Activated CD4-positive, alpha-beta T cell treated with anti-CD3 and anti-CD28 coated beads, Interleukin-2, Interleukin-4, amounts not matched to agents 100 ng/mL and 50 ng/mL, durations not matched to agents 16 hours and 8 hours (primary cell): ENCODE data around the gene CERKL.

ENCODE experiments used
- DNase-seq: peaks from one replicate; pipeline ENCODE4 v3.0.0-alpha.2; 2020; ENCODE audit warnings: low spot score

Gene CERKL

DNA sequence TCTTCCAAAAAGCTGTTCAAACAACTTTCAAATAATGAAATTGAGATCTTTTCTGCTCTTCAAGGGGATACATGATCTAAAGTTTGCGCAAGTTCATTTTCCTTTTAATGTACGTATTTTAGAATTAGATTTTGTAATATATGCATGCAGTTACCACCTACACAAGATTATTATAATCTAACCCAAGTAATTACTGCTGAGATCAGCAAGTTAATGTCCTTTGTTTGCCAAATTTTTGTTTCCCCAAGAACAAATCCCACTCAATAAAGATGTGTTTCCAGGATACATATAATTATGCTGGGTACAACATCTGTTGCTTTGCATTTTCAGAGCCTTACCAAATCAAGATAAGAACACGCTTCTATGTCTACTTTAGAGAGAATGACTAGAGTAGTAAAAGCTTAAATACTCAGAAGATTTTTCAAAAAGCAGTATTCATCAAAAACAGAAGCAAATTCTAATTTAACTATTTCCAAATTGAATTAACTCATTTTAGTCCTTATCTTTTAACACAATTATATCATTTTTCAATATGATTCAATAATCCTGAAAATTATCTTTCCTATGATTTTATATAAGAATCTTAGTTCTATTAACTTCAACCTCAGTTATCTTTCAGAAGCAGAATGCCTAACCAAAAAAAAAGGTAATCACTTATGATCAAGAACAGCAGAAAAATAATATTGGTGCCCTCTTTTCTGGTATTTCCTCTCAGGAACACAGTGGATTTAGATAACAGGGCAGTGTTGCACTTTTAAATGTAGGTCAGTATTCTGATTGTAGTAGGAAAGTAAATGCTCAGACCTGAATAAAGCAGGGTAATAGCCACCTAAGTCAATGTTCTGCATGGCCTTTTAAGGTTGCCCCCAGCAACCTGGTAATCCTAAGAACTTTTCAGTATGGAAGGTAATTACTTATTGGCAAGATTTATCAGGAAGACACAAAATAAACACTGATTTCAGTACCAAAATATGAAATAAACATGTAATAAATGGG lies 28.0 kb downstream of the CERKL start:
- DNase-seq, result no peak

DNA sequence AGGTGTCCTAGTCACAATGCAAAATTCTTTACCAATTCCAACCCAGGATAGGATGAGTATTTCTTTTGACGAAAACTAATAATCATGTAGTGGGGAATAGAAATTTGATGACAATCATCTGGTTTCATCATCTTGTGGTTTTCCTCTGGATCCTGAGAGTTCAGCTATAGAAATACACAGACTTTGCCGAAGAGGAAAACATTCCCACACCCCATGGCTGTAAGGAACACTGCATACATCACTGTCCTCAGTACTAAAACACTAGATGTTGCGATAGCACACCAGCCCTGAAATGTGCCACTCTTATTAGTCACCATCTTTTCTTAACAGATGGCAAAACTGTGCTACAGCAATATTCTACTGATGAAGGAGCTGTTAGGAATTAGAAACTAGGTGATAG lies 29.4 kb downstream of the CERKL start:
- DNase-seq, result no peak

DNA sequence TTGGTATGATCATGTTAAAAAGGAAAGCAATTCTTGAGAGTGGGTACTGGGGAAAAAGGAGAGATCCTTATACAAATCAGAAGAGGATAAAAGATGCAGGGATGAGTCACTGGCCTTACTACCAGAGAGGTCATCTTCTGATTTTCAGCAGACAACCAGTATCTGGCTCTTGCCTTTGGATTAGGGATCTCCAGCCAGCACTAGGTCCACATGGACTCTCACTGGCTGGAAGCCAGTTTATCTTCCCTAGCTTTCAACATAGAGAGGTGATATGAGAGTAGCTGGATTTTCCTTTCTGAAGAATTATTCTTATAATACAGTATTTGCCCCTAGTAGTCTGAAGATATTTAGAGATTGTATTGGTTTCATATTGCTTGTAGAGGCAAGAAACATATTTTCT lies 30.2 kb downstream of the CERKL start:
- no peak for DNase-seq

- DNase-seq, result no peak
These were observed 33.7 kb downstream of the CERKL start for GRCh38 chr2:181623159-181623558.

DNA sequence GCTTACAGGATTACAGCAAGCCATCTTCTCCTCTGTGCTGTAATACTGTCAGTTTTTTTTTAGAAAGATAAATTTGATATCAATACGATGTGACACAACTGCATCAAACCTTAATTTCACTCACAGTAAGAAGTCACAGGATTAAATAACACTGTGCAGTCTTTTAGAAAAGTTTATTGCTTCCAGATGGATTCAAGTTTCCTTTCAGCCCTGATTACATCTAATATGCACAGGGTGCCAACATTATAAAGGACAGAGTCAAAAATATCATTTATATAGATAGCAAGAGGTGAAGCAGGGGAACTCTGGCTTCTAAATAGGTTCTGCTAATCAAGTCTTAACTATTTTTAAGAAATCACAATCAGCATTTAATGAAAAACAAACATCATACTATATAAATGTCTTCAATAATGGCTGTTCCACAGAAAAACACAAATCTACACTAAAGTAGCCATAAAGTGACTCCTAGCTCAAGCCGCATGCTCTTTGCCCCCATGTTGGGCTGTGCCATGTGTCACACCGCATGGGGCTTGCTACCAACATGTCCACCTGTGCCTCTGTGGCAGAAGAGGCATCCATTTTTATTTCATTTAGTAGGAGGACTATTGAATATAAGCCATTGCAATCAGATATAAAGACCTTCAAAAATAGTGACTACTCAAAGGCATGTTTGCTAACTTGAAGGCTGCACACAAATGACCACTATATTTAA lies 35.0 kb downstream of the CERKL start:
- no peak for DNase-seq

GRCh38 chr2:181619516-181619915 lies 37.4 kb downstream of the CERKL start:
- DNase-seq, result no peak

GRCh38 chr2:181616715-181617114 lies 40.2 kb downstream of the CERKL start:
- DNase-seq, result no peak

GRCh38 chr2:181614874-181615638 lies 41.8 kb downstream of the CERKL start:
- DNase-seq, result no peak

DNA sequence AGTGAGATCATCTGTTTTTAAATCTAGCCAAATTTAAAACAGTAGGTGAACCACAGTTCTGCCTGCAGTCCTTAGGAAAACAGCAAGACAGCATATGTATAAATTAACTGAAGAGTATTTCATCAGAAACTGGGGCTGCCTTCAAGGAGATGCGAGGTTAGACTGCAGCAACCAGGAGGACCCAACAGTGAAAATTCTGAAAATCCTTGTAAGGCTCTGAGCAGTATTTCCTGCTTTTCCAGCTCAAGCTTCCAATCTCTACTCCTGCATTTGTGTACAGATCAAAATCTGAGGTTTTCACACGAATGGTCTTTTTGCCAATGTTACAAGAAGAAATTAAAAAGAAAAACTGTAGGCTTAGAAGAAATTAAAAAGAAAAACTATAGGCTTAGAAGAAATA lies 43.7 kb downstream of the CERKL start:
- DNase-seq, result no peak

GRCh38 chr2:181607629-181608590 lies 49.0 kb downstream of the CERKL start:
- DNase-seq, result no peak

DNA sequence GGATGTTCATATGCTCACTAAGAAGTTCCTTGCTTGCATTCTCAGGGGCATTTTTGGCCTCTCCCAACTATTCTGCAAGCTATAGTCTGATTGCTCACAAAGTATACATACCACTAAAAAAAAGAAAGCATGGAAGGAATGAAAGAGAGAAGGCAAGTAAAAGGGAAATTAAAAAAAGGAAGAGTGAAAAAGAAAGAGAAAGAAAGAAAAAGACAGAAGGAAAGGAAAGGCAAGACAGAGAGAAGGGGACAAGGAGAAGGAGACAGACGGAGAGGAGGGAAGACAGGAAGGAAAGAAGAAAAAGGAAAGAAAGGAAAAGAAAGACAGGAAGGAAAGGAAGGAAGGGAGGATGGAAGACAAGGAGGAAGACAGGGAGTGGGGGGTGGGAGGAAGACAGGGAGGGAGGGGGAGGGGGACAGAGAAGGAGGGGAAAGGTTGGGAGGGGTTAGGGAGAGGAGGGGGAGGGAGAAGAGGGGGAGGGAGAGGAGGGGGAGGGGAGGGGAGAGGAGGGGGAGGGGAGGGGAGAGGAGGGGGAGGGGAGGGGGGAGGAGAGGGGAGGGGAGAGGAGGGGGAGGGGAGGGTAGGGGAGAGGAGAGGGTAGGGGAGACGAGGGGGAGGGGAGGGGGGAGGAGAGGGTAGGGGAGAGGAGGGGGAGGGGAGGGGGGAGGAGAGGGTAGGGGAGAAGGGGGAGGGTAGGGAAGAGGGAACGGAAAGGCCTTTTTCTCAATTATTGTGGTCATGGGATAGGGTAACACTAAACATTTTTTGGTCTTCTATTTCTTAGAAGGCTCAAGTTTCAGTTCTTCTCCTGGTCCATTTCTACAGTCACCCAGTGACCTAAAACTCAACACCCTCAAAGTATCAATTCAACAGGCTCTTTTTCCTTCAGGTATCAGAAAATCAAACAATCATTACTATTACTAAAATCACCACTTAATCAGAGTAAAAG lies 50.7 kb downstream of the CERKL start:
- DNase-seq, result no peak

- no peak for DNase-seq
These were observed 54.9 kb downstream of the CERKL start for GRCh38 chr2:181602017-181602416.

DNA sequence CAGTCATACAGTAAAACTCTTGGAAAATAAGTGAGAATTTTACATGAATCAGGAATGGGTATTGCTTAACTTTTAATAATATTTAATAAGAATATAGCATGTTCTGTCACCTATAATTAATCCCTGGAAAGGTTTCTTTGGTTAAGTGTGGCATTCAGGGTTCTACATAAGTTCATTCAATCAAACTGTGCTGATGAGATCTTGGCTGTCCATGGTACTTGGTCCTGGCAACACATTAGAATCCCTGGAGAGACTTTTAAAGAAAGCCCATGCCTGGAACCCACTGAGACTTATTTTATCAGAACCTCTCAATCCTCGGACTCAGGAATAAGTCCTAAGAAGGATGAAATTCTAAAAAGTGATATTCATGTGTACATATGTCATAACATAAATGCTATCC lies 60.3 kb downstream of the CERKL start:
- DNase-seq, result no peak

GRCh38 chr2:181594322-181594721 lies 62.6 kb downstream of the CERKL start:
- no peak for DNase-seq

DNA sequence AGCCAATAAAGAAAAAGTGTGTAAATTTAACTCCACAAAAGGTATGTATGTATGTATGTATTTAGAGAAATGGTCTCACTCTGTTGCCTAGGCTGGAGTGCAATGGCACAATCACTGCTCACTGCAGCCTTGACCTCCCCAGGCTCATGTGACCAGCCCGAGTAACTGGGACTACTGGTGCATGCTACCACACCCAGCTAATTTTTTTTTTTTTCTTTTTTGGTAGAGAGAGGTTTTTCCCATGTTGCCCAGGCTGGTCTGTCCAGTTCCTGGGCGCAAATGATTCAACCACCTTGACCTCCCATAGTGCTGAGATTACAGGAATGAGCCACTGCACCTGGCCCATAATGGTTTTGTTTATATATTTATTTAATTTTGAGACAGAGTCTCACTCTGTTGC lies 67.1 kb downstream of the CERKL start:
- DNase-seq, result no peak

- DNase-seq, result no peak
These were observed 68.4 kb downstream of the CERKL start for GRCh38 chr2:181588546-181588945.

DNA sequence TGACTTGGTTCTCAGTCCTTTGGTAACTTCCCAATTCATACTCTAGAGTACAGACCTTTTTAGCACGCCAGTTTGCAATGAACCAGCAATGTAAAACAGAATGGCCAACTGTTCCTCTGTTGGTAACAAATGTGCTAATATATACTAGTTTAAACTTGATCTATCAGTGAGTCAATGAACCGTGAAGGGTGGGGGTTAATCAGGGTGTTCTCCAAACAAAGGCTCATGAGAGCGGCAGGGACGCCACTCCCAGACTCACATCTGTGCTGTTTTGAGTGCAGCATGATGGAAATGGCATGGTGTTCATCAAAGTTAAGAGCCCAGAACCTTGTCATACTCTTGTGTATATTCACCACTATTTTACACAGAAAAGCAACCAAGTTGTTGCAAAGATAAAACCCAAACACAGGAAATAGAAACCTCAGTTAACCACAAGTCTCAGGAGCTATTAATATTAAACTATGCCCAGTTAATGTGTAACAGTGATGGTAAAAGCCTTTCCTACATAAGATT lies 70.3 kb downstream of the CERKL start:
- no peak for DNase-seq

- no peak for DNase-seq
These were observed 71.2 kb downstream of the CERKL start for GRCh38 chr2:181585732-181586131.

- no peak for DNase-seq
These were observed 75.4 kb downstream of the CERKL start for GRCh38 chr2:181581534-181581933.

DNA sequence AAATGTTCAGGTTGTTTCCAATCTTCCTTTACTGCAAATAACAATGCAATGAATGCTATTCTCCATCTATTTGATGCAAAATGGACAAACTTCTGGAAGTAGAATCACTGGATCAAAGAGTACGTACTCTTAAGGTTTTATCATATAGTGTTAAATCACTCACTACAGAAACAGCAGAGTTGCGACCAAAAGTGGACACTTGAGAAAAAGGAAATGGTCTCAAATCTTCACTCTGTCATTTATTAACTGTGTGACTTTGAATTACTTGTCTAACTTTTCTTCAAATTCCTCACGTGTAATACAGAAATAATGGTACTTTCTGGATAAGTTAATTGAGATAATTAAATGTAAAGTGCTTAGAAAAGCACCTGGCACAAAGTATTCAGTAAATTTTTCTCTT lies 78.1 kb downstream of the CERKL start:
- DNase-seq, result no peak
